OCI-LY3 (cell line): ENCODE results near the gene NSD1.

Experiments used
- H2AFZ ChIP-seq: fragments of 200-600, 300-600 bp; shearing (Covaris generic); 2 replicates; pipeline ENCODE4 v1.6.0; 2014; ENCODE audit warnings: antibody characterized with exemption, low read depth, low read length
- H3K27ac ChIP-seq: fragments of 200-600, 300-600 bp; sonication (generic); 2 replicates; pipeline ENCODE4 v1.5.1; 2014; ENCODE audit warnings: mild to moderate bottlenecking, low read length, moderate library complexity, mixed read lengths
- H3K27me3 ChIP-seq: fragments of 200-600, 300-600 bp; sonication (generic); 2 replicates; pipeline ENCODE4 v1.6.1; 2014; ENCODE audit warnings: low read depth, low read length, mixed read lengths
- H3K36me3 ChIP-seq: fragments of 200-600, 300-600 bp; sonication (generic); replicated peaks from 2 replicates; pipeline ENCODE3; 2014; ENCODE audit warnings: low read depth, low read length, mixed read lengths
- H3K4me1 ChIP-seq: fragments of 300-600, 200-600 bp; sonication (generic); 2 replicates; pipeline ENCODE4 v1.6.1; 2014; ENCODE audit warnings: low read length, mixed read lengths
- H3K4me2 ChIP-seq: fragments of 200-600, 300-600 bp; sonication (generic); 2 replicates; pipeline ENCODE4 v1.6.1; 2014; ENCODE audit warnings: low read length, mixed read lengths
- H3K4me3 ChIP-seq: fragments of 300-600, 200-600 bp; sonication (generic); 2 replicates; pipeline ENCODE4 v1.5.1; 2014; ENCODE audit warnings: antibody characterized with exemption, mild to moderate bottlenecking, low read length, moderate library complexity
- H3K79me2 ChIP-seq: fragments of 300-600, 200-600 bp; shearing (Covaris generic); 2 replicates; pipeline ENCODE4 v1.6.1; 2014; ENCODE audit warnings: mild to moderate bottlenecking, low read length, mixed read lengths
- H3K9ac ChIP-seq: fragments of 300-600, 200-600 bp; shearing (Covaris generic); 2 replicates; pipeline ENCODE4 v1.6.0; 2014; ENCODE audit warnings: mild to moderate bottlenecking, low read length, moderate library complexity
- H3K9me3 ChIP-seq: fragments of 200-600, 300-600 bp; shearing (Covaris generic); 2 replicates; pipeline ENCODE4 v1.6.1; 2014; ENCODE audit warnings: low read length, mixed read lengths; ENCODE audit not compliant: insufficient read depth
- H4K20me1 ChIP-seq: fragments of 200-600, 300-600 bp; sonication (generic); 2 replicates; pipeline ENCODE4 v1.6.1; 2016; ENCODE audit warnings: low read length, mixed read lengths; ENCODE audit not compliant: insufficient read depth
- EZH2phosphoT487 ChIP-seq: fragments of 200-600 bp; shearing (Covaris generic); IDR thresholded peaks from 2 replicates; pipeline ENCODE4 v1.6.1; 2018; ENCODE audit warnings: antibody characterized with exemption, mixed run types, low read depth
- TF ChIP-seq, protein P1 (sequence below): fragments of 200-600, 300-600 bp; sonication (generic); IDR thresholded peaks from 2 replicates; pipeline ENCODE4 v1.5.1; 2014; ENCODE audit warnings: antibody characterized with exemption, low read length, low read depth

The NSD1 gene

DNA sequence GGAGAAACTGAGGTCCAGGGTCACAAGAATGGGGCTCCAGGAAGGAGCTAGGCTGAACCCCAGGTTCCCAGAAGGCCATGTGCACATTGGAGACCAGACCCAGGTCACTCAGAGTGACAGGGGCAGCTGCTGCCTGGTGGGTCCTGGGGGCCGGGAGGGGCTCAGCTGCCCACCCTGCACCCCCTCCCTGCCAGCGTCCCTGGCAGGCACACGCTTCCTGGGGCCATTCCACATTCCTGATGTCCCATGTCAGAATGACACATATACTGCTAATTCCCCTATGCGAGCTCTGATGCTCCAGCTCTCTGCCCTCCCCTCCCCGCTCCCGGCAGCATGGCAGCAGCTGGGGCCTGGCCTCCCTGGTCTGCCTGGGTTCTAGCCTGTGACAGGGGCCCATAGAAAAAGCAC lies 32.9 kb upstream of the NSD1 start:
- Histone ChIP-seq H3K79me2 (no peaks in the 10 kb centered on the region), H3K36me3 (no peaks in the 10 kb centered on the region), H3K4me2 (no peak overlapping the region), H3K9me3 (no peaks in the 10 kb centered on the region), H3K27ac (no peak overlapping the region), H3K4me3 (no peak overlapping the region), H3K9ac (no peak overlapping the region), H4K20me1 (no peaks in the 10 kb centered on the region), H3K27me3 (peaks cover 4% of the 10 kb centered on the region), H3K4me1 (no peaks in the 10 kb centered on the region), H2AFZ (no peak overlapping the region)
- TF ChIP-seq EZH2phosphoT487, result no peak
- TF ChIP-seq, protein P1, sequence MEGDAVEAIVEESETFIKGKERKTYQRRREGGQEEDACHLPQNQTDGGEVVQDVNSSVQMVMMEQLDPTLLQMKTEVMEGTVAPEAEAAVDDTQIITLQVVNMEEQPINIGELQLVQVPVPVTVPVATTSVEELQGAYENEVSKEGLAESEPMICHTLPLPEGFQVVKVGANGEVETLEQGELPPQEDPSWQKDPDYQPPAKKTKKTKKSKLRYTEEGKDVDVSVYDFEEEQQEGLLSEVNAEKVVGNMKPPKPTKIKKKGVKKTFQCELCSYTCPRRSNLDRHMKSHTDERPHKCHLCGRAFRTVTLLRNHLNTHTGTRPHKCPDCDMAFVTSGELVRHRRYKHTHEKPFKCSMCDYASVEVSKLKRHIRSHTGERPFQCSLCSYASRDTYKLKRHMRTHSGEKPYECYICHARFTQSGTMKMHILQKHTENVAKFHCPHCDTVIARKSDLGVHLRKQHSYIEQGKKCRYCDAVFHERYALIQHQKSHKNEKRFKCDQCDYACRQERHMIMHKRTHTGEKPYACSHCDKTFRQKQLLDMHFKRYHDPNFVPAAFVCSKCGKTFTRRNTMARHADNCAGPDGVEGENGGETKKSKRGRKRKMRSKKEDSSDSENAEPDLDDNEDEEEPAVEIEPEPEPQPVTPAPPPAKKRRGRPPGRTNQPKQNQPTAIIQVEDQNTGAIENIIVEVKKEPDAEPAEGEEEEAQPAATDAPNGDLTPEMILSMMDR, result no peak

DNA sequence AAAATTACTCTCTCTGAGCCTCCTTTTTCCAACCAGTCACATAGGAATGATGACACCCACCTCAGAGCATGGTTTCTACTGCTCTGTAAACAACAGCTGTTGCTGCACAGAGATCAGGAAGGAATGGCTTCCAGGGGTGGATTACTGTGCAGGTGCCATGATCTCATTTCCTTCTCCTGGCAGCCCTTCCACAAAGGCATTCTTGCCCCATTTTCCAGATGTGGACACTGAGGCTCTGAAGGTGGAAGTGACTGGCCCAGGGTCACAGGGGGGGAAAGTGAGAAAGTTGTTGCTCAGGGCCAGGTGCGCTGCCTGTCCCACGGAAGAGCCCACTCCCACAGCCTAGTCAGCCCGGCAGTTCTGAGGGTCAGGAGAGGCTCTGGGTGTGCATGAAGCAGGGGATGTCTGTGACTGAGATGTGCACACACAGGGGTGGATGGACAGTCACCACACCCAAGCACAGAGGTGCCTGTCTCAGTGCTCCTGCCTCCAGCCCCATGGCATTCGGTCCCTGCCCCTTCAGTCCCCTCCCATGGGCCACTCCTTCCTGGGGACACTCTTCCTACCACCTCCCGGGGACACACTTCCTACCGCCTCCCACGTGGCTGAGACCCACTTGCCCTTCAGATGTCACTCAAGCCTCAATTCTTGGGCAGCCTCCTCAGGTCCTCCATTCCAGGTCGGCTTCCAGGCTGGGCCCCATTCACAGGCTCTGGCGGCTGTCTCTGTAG lies 29.9 kb upstream of the NSD1 start:
- H4K20me1 ChIP-seq, result no peaks in the 10 kb centered on the region
- no peaks in the 10 kb centered on the region for H3K36me3 ChIP-seq
- no peaks in the 10 kb centered on the region for H3K4me1 ChIP-seq
- H3K79me2 ChIP-seq, result no peaks in the 10 kb centered on the region
- H3K4me2 ChIP-seq, result no peak overlapping the region
- no peak overlapping the region for H3K27ac ChIP-seq
- no peak overlapping the region for H3K4me3 ChIP-seq
- TF ChIP-seq, protein P1, result no peak
- H3K9me3 ChIP-seq, result no peaks in the 10 kb centered on the region
- no peak overlapping the region for H2AFZ ChIP-seq
- peaks cover 4% of the 10 kb centered on the region for H3K27me3 ChIP-seq
- no peak overlapping the region for H3K9ac ChIP-seq

DNA sequence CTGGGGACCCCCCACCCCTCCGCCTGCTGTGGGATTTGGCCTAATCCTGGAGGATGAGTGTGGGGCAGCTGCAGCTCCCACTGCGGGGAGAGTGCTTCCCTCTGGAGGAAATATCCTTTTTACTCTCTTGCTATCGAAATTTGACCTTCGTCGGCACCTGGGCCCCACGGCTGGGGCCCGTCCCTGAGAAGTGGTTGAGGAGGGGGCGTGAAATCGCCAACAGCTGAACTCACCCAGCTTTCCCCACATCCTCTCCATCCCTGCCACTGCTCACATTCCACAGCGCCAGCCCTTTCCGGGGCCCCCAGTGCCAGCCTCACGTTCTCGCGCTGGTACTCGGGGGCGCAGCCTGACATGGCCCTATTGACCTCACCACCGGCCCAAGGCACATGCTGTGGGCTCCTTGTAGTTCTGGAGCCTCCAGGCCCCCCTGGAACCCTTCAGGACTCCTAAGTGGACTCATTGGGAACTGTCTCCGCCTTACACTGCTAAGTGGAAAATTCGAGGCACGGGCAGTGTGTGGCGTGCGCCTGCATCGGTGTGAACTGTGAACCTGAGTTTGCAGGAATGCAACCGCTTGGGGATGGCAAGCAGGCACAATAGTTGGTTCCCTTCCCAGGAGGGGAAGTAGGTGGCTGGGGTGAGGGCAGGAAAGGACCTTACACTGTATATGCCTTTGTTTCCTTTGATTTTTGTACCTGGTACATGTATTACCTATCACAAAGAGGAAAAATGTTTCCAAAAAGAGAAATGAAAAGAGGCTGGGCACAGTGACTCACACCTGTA lies 27.7 kb upstream of the NSD1 start:
- Histone ChIP-seq H3K9me3 (no peaks in the 10 kb centered on the region), H3K9ac (no peak overlapping the region), H3K27me3 (no peaks in the 10 kb centered on the region; the same call in 1 of the 2 replicates), H3K79me2 (no peaks in the 10 kb centered on the region), H3K27ac (no peak overlapping the region), H3K4me3 (no peak overlapping the region), H3K36me3 (no peaks in the 10 kb centered on the region), H2AFZ (no peak overlapping the region), H3K4me1 (no peaks in the 10 kb centered on the region), H3K4me2 (no peak overlapping the region), H4K20me1 (no peaks in the 10 kb centered on the region)
- no peak for TF ChIP-seq EZH2phosphoT487
- TF ChIP-seq, protein P1, result no peak

DNA sequence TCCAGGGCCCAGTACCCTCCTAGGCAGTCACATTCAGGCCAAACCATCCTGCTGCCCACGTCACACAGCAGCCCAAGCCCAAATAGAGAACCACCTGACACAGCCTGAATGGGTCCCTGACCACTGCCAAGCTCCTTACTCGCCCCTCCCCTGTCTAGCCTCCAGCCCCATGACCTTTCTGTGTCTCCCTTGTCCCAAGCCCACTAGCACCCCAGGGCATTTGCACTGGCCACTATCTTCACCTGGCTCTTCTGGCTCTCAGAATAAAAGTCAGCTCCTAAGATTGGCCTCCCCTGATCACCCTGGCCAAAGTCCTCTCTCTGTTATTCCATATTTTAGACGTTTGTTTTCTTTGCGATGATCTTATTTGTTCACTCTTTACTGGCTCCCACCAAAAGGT lies 26.4 kb upstream of the NSD1 start:
- Histone ChIP-seq H3K9me3 (no peaks in the 10 kb centered on the region), H3K27me3 (no peaks in the 10 kb centered on the region; the same call in 1 of the 2 replicates), H3K79me2 (no peaks in the 10 kb centered on the region), H4K20me1 (no peaks in the 10 kb centered on the region), H3K4me2 (no peak overlapping the region), H3K9ac (no peak overlapping the region), H3K27ac (no peak overlapping the region), H3K4me1 (0 out of 2 replicates have a peak, but pooled peaks cover 4% of the 10 kb centered on the region), H3K4me3 (no peak overlapping the region), H3K36me3 (no peaks in the 10 kb centered on the region), H2AFZ (no peak overlapping the region)
- TF ChIP-seq, protein P1, result no peak
- TF ChIP-seq EZH2phosphoT487, result no peak
